Activated CD4-positive, alpha-beta memory T cell treated with anti-CD3 and anti-CD28 coated beads for 36 hours (primary cell): Measurements from ENCODE around the gene PABPN1L. TPM values are rescaled to one million over a fixed set of nuclear protein-coding genes. Genes with fewer than 3 reads are reported as not detected.
A peak's percentile ranks its signal among the peaks of the same experiment; 100 is the strongest.

ENCODE experiments used
- CTCF ChIA-PET: fragments of 350-600 bp; sonication (Branson Sonifier 250); formaldehyde crosslinking; loops from one replicate; lab custom pipeline; 2021; ENCODE audit warnings: antibody characterized with exemption, inconsistent platforms; lab: Charles Lee
- POLR2A ChIA-PET: fragments of 350-600 bp; sonication (Branson Sonifier 250); formaldehyde crosslinking; loops from one replicate; lab custom pipeline; 2021; ENCODE audit warnings: antibody characterized with exemption; lab: Charles Lee
- DNase-seq: peaks from one replicate; pipeline ENCODE4 v3.0.0-alpha.2; 2020
- H3K27ac Mint-ChIP-seq: one replicate; pipeline ENCODE4 v1.8.0; 2021; ENCODE audit warnings: mixed read lengths
- H3K27me3 Mint-ChIP-seq: one replicate; pipeline ENCODE4 v1.8.0; 2021; ENCODE audit warnings: mixed read lengths
- H3K36me3 Mint-ChIP-seq: one replicate; pipeline ENCODE4 v1.8.0; 2021; ENCODE audit warnings: mixed read lengths
- H3K4me1 Mint-ChIP-seq: one replicate; pipeline ENCODE4 v1.8.0; 2021; ENCODE audit warnings: low read depth, mixed read lengths
- H3K4me3 Mint-ChIP-seq: one replicate; pipeline ENCODE4 v1.8.0; 2021; ENCODE audit warnings: mild to moderate bottlenecking, mixed read lengths
- H3K9me3 Mint-ChIP-seq: one replicate; pipeline ENCODE4 v1.8.0; 2021; ENCODE audit warnings: mixed read lengths
- intact Hi-C: fragments of 100-400 bp; cut with micrococcal nuclease; formaldehyde crosslinking; loops from one replicate; pipeline ENCODE4 v1.15.1; 2023
- total RNA-seq, 2 experiments: library from RNA; stranded (reverse); gene quantifications; one replicate each; pipeline ENCODE4 v1.2.3, GENCODE V29; 2021

PABPN1L gene
- total RNA-seq, 2 experiments from 2014 or later = not detected

GRCh38 chr16:88878356-88878755, 11.9 kb upstream of the PABPN1L start:
- DNase-seq = no peak
- Mint-ChIP-seq H3K4me1 (no peaks in the 10 kb centered on the region), H3K4me3 (no peak overlapping the region), H3K27me3 (peaks cover 1% of the 10 kb centered on the region), H3K27ac (no peak overlapping the region), H3K36me3 (no peaks in the 10 kb centered on the region), H3K9me3 (no peaks in the 10 kb centered on the region)
- CTCF ChIA-PET = no interaction called here
- intact Hi-C loops = no loop called here
- POLR2A ChIA-PET = no interaction called here

- H3K4me1 Mint-ChIP-seq = no peaks in the 10 kb centered on the region
- H3K4me3 Mint-ChIP-seq = no peak overlapping the region
- no peak overlapping the region for H3K27ac Mint-ChIP-seq
- H3K36me3 Mint-ChIP-seq = no peaks in the 10 kb centered on the region
- ChIA-PET CTCF (no interaction called here), POLR2A (no interaction called here)
- DNase-seq = no peak
- no peaks in the 10 kb centered on the region for H3K9me3 Mint-ChIP-seq
- intact Hi-C loops = no loop called here
- peaks cover 1% of the 10 kb centered on the region for H3K27me3 Mint-ChIP-seq
Measured at GRCh38 chr16:88877564-88878289, 11.3 kb upstream of the PABPN1L start.

DNA sequence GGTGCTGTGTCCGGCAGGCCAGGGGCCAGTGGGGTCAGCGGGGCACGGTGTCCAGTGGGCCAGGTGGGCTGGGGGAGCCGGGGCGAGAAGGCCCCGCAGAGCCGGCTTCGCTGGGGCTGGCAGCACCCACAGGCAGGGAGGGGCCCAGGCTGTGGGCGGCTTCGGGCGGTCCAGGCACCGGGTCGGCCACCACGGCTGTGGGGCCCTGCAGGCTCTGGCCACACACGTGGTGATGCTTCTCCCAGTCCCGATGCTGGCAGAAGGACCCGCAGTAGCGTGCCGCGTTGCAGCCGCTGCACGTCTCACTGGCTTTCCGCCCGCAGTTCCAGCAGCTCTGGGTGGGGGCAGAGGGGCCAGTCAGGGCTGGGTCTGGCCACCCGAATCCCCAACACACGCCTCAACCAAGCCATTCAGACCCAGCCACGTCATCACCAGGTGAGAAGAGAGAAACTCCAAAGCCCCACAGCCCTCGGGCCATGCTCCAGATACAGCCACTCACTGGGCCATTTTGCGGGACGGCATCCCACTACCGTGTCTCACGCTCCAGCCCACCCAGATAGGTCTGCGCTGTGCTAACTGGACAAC, 10.6 kb upstream of the PABPN1L start:
- intact Hi-C loops = no loop called here
- no peaks in the 10 kb centered on the region for H3K36me3 Mint-ChIP-seq
- POLR2A ChIA-PET = no interaction called here

GRCh38 chr16:88875703-88876234, 9.3 kb upstream of the PABPN1L start:
- ChIA-PET CTCF (no interaction called here), POLR2A (no interaction called here)
- H3K36me3 Mint-ChIP-seq = no peaks in the 10 kb centered on the region
- peaks cover 2% of the 10 kb centered on the region for H3K4me1 Mint-ChIP-seq
- intact Hi-C loops = no loop called here
- DNase-seq = no peak
- no peaks in the 10 kb centered on the region for H3K9me3 Mint-ChIP-seq
- H3K4me3 Mint-ChIP-seq = no peak overlapping the region
- H3K27me3 Mint-ChIP-seq = peaks cover 6% of the 10 kb centered on the region
- no peak overlapping the region for H3K27ac Mint-ChIP-seq

More for the DNA sequence above, 10.6 kb upstream of the PABPN1L start:
- no peaks in the 10 kb centered on the region for H3K9me3 Mint-ChIP-seq
- H3K4me1 Mint-ChIP-seq = no peaks in the 10 kb centered on the region
- H3K27ac Mint-ChIP-seq = no peak overlapping the region
- DNase-seq = no peak
- no peak overlapping the region for H3K4me3 Mint-ChIP-seq
- peaks cover 1% of the 10 kb centered on the region for H3K27me3 Mint-ChIP-seq
- CTCF ChIA-PET = no interaction called here

GRCh38 chr16:88874938-88875599, 8.6 kb upstream of the PABPN1L start:
- no peak for DNase-seq
- H3K4me1 Mint-ChIP-seq = peaks cover 5% of the 10 kb centered on the region
- CTCF ChIA-PET = interaction anchor here (1.4 kb wide), 1 partner anchor 17 kb away, joined by 3 read pairs; no protein-coding TSS in a partner anchor
- H3K36me3 Mint-ChIP-seq = no peaks in the 10 kb centered on the region
- intact Hi-C loops = no loop called here
- no peak overlapping the region for H3K4me3 Mint-ChIP-seq
- POLR2A ChIA-PET = no interaction called here
- H3K27me3 Mint-ChIP-seq = peaks cover 11% of the 10 kb centered on the region
- no peaks in the 10 kb centered on the region for H3K9me3 Mint-ChIP-seq
- no peak overlapping the region for H3K27ac Mint-ChIP-seq

GRCh38 chr16:88872650-88873331, 6.3 kb upstream of the PABPN1L start:
- Mint-ChIP-seq H3K4me1 (peaks cover 5% of the 10 kb centered on the region), H3K27ac (no peak overlapping the region), H3K9me3 (no peaks in the 10 kb centered on the region), H3K27me3 (peaks cover 11% of the 10 kb centered on the region), H3K4me3 (no peak overlapping the region), H3K36me3 (no peaks in the 10 kb centered on the region)
- ChIA-PET CTCF (no interaction called here), POLR2A (no interaction called here)
- DNase-seq = no peak
- intact Hi-C loops = no loop called here

- ChIA-PET POLR2A (no interaction called here), CTCF (interaction anchor here (0.9 kb wide), 1 partner anchor 14 kb away, joined by 5 read pairs; the partner anchor contains the start of genes GALNS and TRAPPC2L)
- Mint-ChIP-seq H3K4me1 (peaks cover 5% of the 10 kb centered on the region), H3K9me3 (no peaks in the 10 kb centered on the region), H3K36me3 (no peaks in the 10 kb centered on the region), H3K27ac (no peak overlapping the region), H3K27me3 (peaks cover 11% of the 10 kb centered on the region), H3K4me3 (no peak overlapping the region)
- intact Hi-C loops = no loop called here
- DNase-seq = no peak
Measured at GRCh38 chr16:88871730-88872416, 5.4 kb upstream of the PABPN1L start.

DNA sequence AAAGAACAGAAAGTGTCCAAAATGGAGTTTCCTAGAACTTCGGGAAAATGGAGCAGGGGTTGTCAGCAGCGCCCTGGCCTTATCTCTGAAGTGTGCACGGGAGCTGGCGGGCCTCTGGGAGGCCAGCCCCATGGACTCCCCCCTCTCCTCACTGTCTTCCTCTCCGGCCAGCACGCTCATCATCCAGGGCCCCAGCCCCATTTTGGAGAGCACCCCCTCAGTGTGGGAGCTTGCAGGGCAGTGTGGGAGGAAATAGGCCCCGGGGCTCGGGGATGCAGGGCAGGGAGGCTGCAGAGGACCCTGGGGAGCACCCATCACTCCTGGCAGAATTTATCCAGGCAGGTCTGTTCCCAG, 4.9 kb upstream of the PABPN1L start:
- DNase-seq = no peak
- H3K9me3 Mint-ChIP-seq = no peaks in the 10 kb centered on the region
- H3K4me1 Mint-ChIP-seq = peaks cover 5% of the 10 kb centered on the region
- POLR2A ChIA-PET = no interaction called here
- H3K36me3 Mint-ChIP-seq = no peaks in the 10 kb centered on the region
- CTCF ChIA-PET = interaction anchor here (0.9 kb wide), 1 partner anchor 14 kb away, joined by 5 read pairs; the partner anchor contains the start of genes GALNS and TRAPPC2L
- no peak overlapping the region for H3K4me3 Mint-ChIP-seq
- H3K27ac Mint-ChIP-seq = no peak overlapping the region
- H3K27me3 Mint-ChIP-seq = peaks cover 11% of the 10 kb centered on the region
- intact Hi-C loops = no loop called here

- H3K27ac Mint-ChIP-seq = no peak overlapping the region
- CTCF ChIA-PET = interaction anchor here (0.9 kb wide), 1 partner anchor 13 kb away, joined by 5 read pairs; the partner anchor contains the start of genes GALNS and TRAPPC2L
- H3K27me3 Mint-ChIP-seq = peaks cover 11% of the 10 kb centered on the region
- POLR2A ChIA-PET = no interaction called here
- no peaks in the 10 kb centered on the region for H3K9me3 Mint-ChIP-seq
- intact Hi-C loops = no loop called here
- H3K36me3 Mint-ChIP-seq = no peaks in the 10 kb centered on the region
- no peak overlapping the region for H3K4me3 Mint-ChIP-seq
- DNase-seq = peak; percentile 14
- H3K4me1 Mint-ChIP-seq = peaks cover 5% of the 10 kb centered on the region
Measured at GRCh38 chr16:88870608-88871348, 4.3 kb upstream of the PABPN1L start.

DNA sequence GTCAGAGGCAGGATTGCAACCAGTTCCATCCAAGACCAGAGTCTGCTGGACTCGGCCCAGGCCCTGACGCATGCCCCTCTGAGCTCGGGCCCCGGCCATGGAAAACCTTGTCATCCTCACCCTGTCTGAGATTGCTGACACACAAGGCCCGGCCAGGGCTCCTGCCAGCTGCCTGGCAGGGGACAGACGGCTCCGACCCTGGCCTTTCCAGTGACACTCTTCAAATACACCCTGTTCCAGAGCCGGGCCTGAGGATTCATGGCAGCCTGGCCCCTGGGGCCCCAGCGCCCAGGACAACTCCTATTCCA, 3.2 kb upstream of the PABPN1L start:
- POLR2A ChIA-PET = no interaction called here
- Mint-ChIP-seq H3K4me3 (no peak overlapping the region), H3K4me1 (peaks cover 5% of the 10 kb centered on the region), H3K9me3 (no peaks in the 10 kb centered on the region), H3K36me3 (no peaks in the 10 kb centered on the region), H3K27ac (no peak overlapping the region), H3K27me3 (peaks cover 10% of the 10 kb centered on the region)
- no peak for DNase-seq
- intact Hi-C loops = no loop called here
- CTCF ChIA-PET = no interaction called here

DNA sequence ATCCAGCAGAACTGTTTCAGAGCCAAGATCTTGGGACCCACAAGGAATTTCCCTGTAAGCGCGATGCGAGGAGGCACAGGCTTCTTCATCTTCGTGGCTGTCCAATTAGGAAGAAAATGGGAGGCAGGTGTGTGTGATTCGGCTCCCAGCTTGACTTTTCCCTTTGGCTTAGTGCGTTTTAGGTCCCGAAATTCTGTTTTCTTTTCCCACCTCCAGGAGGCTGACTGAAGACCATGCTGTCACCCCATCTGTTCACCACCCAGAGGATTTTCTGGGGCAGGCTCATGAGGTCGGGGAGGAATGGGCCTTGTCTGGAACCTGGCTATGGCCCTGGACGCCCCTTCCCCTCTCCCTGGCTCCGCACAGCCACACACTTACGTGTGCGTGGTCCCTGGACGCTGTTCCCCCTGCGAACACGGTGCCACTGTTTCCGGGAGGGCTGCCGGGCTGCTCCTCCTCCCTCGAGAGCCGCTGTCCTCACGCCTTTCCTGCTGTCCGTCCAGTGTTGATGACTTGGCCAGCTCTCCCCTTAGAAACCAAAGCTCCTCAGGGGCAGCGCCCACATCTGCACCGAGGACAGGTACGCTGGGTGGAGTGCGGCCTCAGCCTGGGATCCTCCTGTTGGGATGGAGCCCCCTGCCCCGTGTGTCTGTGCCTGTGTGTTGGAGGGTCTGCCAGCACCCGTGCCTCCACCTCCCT, 2.7 kb upstream of the PABPN1L start:
- intact Hi-C loops = no loop called here
- no peak for DNase-seq
- ChIA-PET CTCF (interaction anchor here (1.6 kb wide), 1 partner anchor 12 kb away, joined by 4 read pairs; no protein-coding TSS in a partner anchor), POLR2A (no interaction called here)
- no peaks in the 10 kb centered on the region for H3K36me3 Mint-ChIP-seq
- H3K4me1 Mint-ChIP-seq = peaks cover 5% of the 10 kb centered on the region
- no peaks in the 10 kb centered on the region for H3K9me3 Mint-ChIP-seq
- no peak overlapping the region for H3K27ac Mint-ChIP-seq
- H3K4me3 Mint-ChIP-seq = no peak overlapping the region
- peaks cover 10% of the 10 kb centered on the region for H3K27me3 Mint-ChIP-seq
